ENCODE measurements around the gene HS2ST1.

Gene HS2ST1

DNA sequence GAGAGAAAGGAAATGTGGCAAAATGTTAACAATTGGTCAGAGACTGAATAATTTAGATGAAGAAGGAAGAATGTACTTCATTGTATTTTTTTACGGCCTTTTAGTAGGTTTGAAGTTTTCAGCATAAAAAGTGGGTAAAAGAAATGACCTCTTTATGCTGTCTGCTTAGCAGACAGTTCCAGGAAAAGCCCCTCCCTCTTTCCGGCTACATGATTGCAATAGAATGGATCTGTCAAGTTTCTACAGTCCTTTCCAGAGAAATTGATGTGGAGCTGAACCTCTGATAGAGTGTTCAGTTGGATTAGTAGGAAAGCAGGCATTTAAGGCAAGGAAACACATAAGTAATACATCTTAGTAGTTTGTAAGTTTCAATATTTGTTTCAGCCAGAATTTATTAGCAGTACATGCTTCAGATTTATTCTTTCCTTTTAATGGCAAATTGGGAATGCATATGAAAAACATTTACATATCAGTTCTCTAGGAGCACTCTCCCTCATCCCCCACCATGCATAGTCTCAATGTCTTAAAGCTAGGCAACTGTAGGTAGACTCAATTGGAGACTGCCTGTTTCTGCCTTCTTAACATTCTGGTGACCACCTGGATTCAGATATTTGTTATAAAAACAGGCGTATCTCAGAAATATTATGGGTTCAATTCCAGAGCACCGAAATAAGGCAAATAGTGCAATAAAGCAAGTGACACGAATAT lies 36.4 kb downstream of the HS2ST1 start:
- no peaks in the 10 kb centered on the region for H3K27me3 ChIP-seq
- H3K4me3 ChIP-seq, result no peak overlapping the region
- no peak overlapping the region for H3K27ac ChIP-seq
- TF ChIP-seq, protein P1, sequence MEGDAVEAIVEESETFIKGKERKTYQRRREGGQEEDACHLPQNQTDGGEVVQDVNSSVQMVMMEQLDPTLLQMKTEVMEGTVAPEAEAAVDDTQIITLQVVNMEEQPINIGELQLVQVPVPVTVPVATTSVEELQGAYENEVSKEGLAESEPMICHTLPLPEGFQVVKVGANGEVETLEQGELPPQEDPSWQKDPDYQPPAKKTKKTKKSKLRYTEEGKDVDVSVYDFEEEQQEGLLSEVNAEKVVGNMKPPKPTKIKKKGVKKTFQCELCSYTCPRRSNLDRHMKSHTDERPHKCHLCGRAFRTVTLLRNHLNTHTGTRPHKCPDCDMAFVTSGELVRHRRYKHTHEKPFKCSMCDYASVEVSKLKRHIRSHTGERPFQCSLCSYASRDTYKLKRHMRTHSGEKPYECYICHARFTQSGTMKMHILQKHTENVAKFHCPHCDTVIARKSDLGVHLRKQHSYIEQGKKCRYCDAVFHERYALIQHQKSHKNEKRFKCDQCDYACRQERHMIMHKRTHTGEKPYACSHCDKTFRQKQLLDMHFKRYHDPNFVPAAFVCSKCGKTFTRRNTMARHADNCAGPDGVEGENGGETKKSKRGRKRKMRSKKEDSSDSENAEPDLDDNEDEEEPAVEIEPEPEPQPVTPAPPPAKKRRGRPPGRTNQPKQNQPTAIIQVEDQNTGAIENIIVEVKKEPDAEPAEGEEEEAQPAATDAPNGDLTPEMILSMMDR (IDR thresholded peaks at IDR 0.05), result no peak
- no peaks in the 10 kb centered on the region for H3K4me1 ChIP-seq
- no peak for DNase-seq
- H3K36me3 ChIP-seq, result no peaks in the 10 kb centered on the region
- no peaks in the 10 kb centered on the region for H3K9me3 ChIP-seq
- intact Hi-C loops (cut with DNase I; ENCODE audit: low total_unique reads), result no loop called here

DNA sequence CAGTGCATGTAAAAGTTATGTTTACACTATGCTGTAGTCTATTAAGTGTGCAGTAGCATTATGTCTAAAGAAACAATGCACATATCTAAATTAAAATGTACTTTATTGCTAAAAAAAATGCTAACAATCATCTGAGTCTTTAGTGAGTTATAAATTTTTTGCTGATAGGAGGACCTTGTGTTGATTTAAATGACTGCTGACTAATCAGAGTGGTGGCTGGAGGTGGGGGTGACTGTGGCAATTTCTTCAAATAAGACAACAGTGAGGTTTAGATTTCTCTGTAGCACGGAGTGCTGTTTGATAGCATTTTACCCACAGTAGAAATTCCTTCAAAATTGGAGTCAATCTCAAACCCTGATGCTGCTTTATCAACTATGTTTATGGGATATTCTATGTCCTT lies 37.0 kb downstream of the HS2ST1 start:
- Histone ChIP-seq H3K36me3 (no peaks in the 10 kb centered on the region), H3K27ac (no peak overlapping the region), H3K27me3 (no peaks in the 10 kb centered on the region), H3K4me1 (no peaks in the 10 kb centered on the region), H3K9me3 (no peaks in the 10 kb centered on the region), H3K4me3 (no peak overlapping the region)
- no peak for DNase-seq
- TF ChIP-seq, protein P1 (IDR thresholded peaks at IDR 0.05), result no peak
- intact Hi-C loops (cut with DNase I; ENCODE audit: low total_unique reads), result no loop called here

DNA sequence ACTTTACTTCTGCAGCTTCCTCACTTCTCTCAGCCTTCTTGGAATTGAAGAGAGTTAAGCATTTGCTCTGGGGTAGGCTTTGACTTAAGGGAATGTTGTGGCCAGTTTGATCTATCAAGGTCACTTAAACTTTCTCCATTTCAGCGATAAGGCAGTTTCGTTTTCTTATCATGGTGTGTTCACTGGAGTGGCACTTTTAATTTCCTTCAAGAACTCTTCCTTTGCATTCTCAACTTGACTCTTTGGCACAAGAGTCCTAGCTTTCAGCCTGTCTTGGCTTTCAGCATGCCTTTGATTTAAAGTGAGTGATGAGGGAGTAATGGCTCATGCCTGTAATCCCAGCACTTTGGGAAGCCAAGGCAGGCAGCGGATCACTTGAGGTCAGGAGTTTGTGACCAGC lies 38.7 kb downstream of the HS2ST1 start:
- intact Hi-C loops (cut with DNase I; ENCODE audit: low total_unique reads), result no loop called here
- H3K9me3 ChIP-seq, result no peaks in the 10 kb centered on the region
- H3K36me3 ChIP-seq, result no peaks in the 10 kb centered on the region
- H3K4me3 ChIP-seq, result no peak overlapping the region
- no peak overlapping the region for H3K27ac ChIP-seq
- no peaks in the 10 kb centered on the region for H3K27me3 ChIP-seq
- no peaks in the 10 kb centered on the region for H3K4me1 ChIP-seq
- no peak for DNase-seq
- TF ChIP-seq, protein P1 (IDR thresholded peaks at IDR 0.05), result no peak

DNA sequence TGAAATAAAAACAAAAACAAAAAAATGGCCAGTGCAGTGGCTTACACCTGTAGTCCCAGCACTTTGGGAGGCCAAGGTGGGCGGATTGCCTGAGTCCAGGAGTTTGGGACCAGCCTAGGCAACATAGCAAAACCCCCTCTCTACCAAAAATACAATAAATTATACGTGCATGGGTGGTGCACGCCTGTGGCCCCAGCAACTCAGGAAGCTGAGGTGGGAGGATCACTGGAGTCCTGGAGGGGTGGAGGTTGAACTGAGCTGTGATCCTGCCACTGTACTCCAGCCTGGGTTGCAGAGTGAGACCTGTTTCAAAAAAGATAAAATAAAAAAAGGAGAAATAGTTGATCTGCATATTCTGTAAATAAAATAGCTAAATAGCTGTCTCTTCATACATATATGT lies 41.2 kb downstream of the HS2ST1 start:
- no peaks in the 10 kb centered on the region for H3K36me3 ChIP-seq
- no peaks in the 10 kb centered on the region for H3K4me1 ChIP-seq
- TF ChIP-seq, protein P1 (IDR thresholded peaks at IDR 0.05), result no peak
- intact Hi-C loops (cut with DNase I; ENCODE audit: low total_unique reads), result no loop called here
- H3K27ac ChIP-seq, result no peak overlapping the region
- no peak overlapping the region for H3K4me3 ChIP-seq
- H3K9me3 ChIP-seq, result no peaks in the 10 kb centered on the region
- H3K27me3 ChIP-seq, result no peaks in the 10 kb centered on the region
- DNase-seq, result no peak

DNA sequence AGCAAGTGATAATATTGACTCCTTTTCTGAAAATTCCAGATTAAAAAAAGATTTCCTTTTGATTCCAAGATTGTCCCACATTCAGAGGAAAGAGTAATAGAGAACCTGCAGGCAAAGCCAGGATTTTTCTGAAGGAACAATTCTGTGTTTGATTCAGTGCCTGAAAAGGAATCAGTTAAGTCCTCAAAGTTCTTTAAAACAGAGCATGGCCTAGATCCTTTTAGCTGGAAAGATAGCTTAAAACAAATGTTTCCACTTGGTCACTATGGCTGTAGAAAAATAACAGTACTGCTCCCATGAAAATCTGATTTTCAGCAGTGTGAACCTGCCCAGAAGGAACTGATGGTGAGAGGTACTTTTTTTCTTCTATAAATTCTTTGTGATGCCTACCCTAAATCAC lies 41.8 kb downstream of the HS2ST1 start:
- intact Hi-C loops (cut with DNase I; ENCODE audit: low total_unique reads), result no loop called here
- Histone ChIP-seq H3K27me3 (no peaks in the 10 kb centered on the region), H3K9me3 (no peaks in the 10 kb centered on the region), H3K4me3 (no peak overlapping the region), H3K36me3 (no peaks in the 10 kb centered on the region), H3K4me1 (no peaks in the 10 kb centered on the region), H3K27ac (no peak overlapping the region)
- TF ChIP-seq, protein P1 (IDR thresholded peaks at IDR 0.05), result no peak
- no peak for DNase-seq

DNA sequence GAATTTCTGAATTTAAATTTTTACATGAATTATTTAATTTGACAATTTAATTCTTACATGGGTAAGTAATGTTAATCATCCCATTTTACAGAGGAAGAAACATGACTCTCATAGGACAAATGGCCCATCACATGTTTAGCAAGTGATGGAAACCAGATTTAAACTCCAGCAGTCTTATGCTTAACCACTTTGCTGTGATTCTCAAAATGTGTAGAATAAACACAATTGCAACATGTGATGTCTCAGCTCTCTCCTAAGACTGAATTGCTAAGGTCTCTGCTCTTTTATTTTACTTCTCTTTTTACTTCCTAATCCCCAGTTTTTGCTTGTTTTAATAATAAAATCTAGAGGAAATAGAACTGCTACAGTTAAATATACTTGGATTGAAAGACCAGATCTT lies 42.8 kb downstream of the HS2ST1 start:
- no peaks in the 10 kb centered on the region for H3K27me3 ChIP-seq
- H3K4me1 ChIP-seq, result no peaks in the 10 kb centered on the region
- H3K9me3 ChIP-seq, result no peaks in the 10 kb centered on the region
- H3K36me3 ChIP-seq, result no peaks in the 10 kb centered on the region
- TF ChIP-seq, protein P1 (IDR thresholded peaks at IDR 0.05), result no peak
- DNase-seq, result no peak
- H3K27ac ChIP-seq, result no peak overlapping the region
- intact Hi-C loops (cut with DNase I; ENCODE audit: low total_unique reads), result no loop called here
- no peak overlapping the region for H3K4me3 ChIP-seq
